Endothelial cell of umbilical vein (primary cell): ENCODE measurements around the gene ANXA5. TPM values are rescaled to one million over a fixed set of nuclear protein-coding genes. Genes with fewer than 3 reads are reported as not detected.

Experiments
- BruUV-seq: library from RNA; stranded (reverse); fragments of 400-500 nt; replicated peaks from 2 replicates; lab custom pipeline; 2021; lab: Mats Ljungman, UMichigan
- CTCF ChIA-PET: fragments of 300-600, 350-600 bp; sonication (Branson Sonifier 250); formaldehyde crosslinking; loops from one replicate; lab custom pipeline; 2021; ENCODE audit warnings: antibody characterized with exemption, inconsistent platforms; lab: Charles Lee
- POLR2A ChIA-PET: fragments of 300-600, 350-600 bp; sonication (Branson Sonifier 250); formaldehyde crosslinking; loops from one replicate; lab custom pipeline; 2021; ENCODE audit warnings: antibody characterized with exemption, inconsistent platforms; lab: Charles Lee
- DNase-seq: peaks from one replicate; pipeline ENCODE4 v3.0.0-alpha.2; 2011; ENCODE audit warnings: low read depth, low spot score
- FAIRE-seq: peaks from 2 replicates; lab custom pipeline; 2011; peaks lifted over from hg19 to GRCh38; lab: Jason Lieb, UNC
- H2AFZ ChIP-seq: 2 replicates; pipeline ENCODE4 v1.6.0; 2012; ENCODE audit warnings: low read depth, low read length, control low read depth, inconsistent platforms
- H3K27ac ChIP-seq: 2 replicates; pipeline ENCODE4 v1.5.1; 2011; ENCODE audit warnings: low read depth, mild to moderate bottlenecking, control low read depth, low read length, moderate library complexity; ENCODE audit not compliant: insufficient read depth
- H3K27me3 ChIP-seq, 2 experiments: 2 replicates each; pipeline versions ENCODE4 v1.6.0 to v1.6.1; 2011; ENCODE audit warnings: low read length in 2 of 2, mixed read lengths in 1 of 2; ENCODE audit not compliant: control insufficient read depth in 2 of 2, insufficient read depth in 2 of 2
- H3K36me3 ChIP-seq, 2 experiments: 2 replicates in 1 of 2; 3 replicates in 1 of 2; pipeline ENCODE4 v1.5.1; 2011; ENCODE audit warnings: low read length in 2 of 2, mild to moderate bottlenecking in 1 of 2, moderate library complexity in 1 of 2; ENCODE audit not compliant: control insufficient read depth in 2 of 2, insufficient read depth in 2 of 2; ENCODE audit errors: extremely low read depth in 1 of 2
- H3K4me1 ChIP-seq: 3 replicates; pipeline ENCODE4 v1.5.1; 2011; ENCODE audit warnings: mild to moderate bottlenecking, low read length; ENCODE audit not compliant: control insufficient read depth, insufficient read depth; ENCODE audit errors: extremely low read depth
- H3K4me2 ChIP-seq: 2 replicates; pipeline ENCODE4 v1.6.1; 2011; ENCODE audit warnings: low read length, control low read depth, mixed read lengths; ENCODE audit not compliant: insufficient read depth
- H3K4me3 ChIP-seq, 3 experiments: fragments of 200-600 bp in 1 of 3; sonication (generic), shearing (Covaris generic) in 1 of 3; replicated peaks in 1 of 3; 2 replicates each; pipeline ENCODE4 v1.5.1; 2011 to 2016; ENCODE audit warnings: control low read depth in 3 of 3, low read length in 3 of 3, mild to moderate bottlenecking in 2 of 3, inconsistent platforms in 1 of 3, low read depth in 1 of 3, moderate library complexity in 1 of 3; ENCODE audit not compliant: insufficient read depth in 1 of 3
- H3K79me2 ChIP-seq: 2 replicates; pipeline ENCODE4 v1.6.0; 2012; ENCODE audit warnings: low read length, inconsistent platforms; ENCODE audit not compliant: control insufficient read depth, insufficient read depth
- H3K9ac ChIP-seq: replicated peaks from 2 replicates; pipeline ENCODE3; 2011; ENCODE audit warnings: low read length, control low read depth; ENCODE audit not compliant: insufficient read depth; ENCODE audit errors: extremely low read depth
- H3K9me1 ChIP-seq: replicated peaks from 3 replicates; pipeline ENCODE4 v1.6.0; 2011; ENCODE audit warnings: mild to moderate bottlenecking, low read length; ENCODE audit not compliant: control insufficient read depth, insufficient read depth; ENCODE audit errors: extremely low read depth
- H3K9me3 ChIP-seq: replicated peaks from 2 replicates; pipeline ENCODE4 v1.5.1; 2012; ENCODE audit warnings: low read length, inconsistent platforms; ENCODE audit not compliant: control insufficient read depth, insufficient read depth
- H4K20me1 ChIP-seq: replicated peaks from 2 replicates; pipeline ENCODE3; 2011; ENCODE audit warnings: mild to moderate bottlenecking, low read length; ENCODE audit not compliant: control insufficient read depth, insufficient read depth; ENCODE audit errors: extremely low read depth
- EZH2 ChIP-seq: IDR thresholded peaks from 2 replicates; pipeline ENCODE4 v1.6.1; 2012; ENCODE audit warnings: borderline replicate concordance, low read depth, mild to moderate bottlenecking, moderate library complexity, low read length, inconsistent platforms; ENCODE audit not compliant: severe bottlenecking
- FOS ChIP-seq: IDR thresholded peaks from 2 replicates; pipeline ENCODE4 v1.6.1; 2011; ENCODE audit warnings: mild to moderate bottlenecking, low read length, moderate library complexity, borderline replicate concordance; ENCODE audit not compliant: insufficient read depth
- GATA2 ChIP-seq: IDR thresholded peaks from 2 replicates; pipeline ENCODE4 v1.7.0; 2011; ENCODE audit warnings: low read depth, mild to moderate bottlenecking, moderate library complexity, mixed read lengths, low read length; ENCODE audit not compliant: insufficient read length, insufficient read depth
- JUN ChIP-seq: IDR thresholded peaks from 2 replicates; pipeline ENCODE4 v1.6.1; 2011; ENCODE audit warnings: borderline replicate concordance, low read depth; ENCODE audit not compliant: insufficient read length, insufficient read depth
- MYC ChIP-seq: IDR thresholded peaks from one replicate; pipeline ENCODE4 v1.6.1; 2011; ENCODE audit warnings: mild to moderate bottlenecking, low read depth, low read length
- POLR2A ChIP-seq: IDR thresholded peaks from 2 replicates; pipeline ENCODE4 v1.6.1; 2012; ENCODE audit warnings: low read depth, mild to moderate bottlenecking, control low read depth, low read length
- POLR2AphosphoS5 ChIP-seq: IDR thresholded peaks from 2 replicates; pipeline ENCODE4 v1.6.1; 2012; ENCODE audit warnings: low read depth, mild to moderate bottlenecking, control low read depth, low read length, moderate library complexity; ENCODE audit not compliant: insufficient read depth
- dilution Hi-C: fragments of 300-500 bp; cut with MboI; formaldehyde crosslinking; loops from one replicate; pipeline ENCODE4 v1.15.0; 2019; ENCODE audit warnings: low sequenced_read_pairs; ENCODE audit not compliant: extremely low pct_ligation_motif_present
- intact Hi-C: fragments of 100-400 bp; cut with micrococcal nuclease; formaldehyde crosslinking; loops from one replicate; pipeline ENCODE4 v1.10.0; 2022
- polyA plus RNA-seq, 4 experiments: library from polyadenylated mRNA; depleted of rRNA in 3 of 4; stranded (reverse) in 3 of 4; unstranded in 1 of 4; fragments of >200 nt; gene quantifications; 2 replicates each; pipeline versions ENCODE4 v1.2.1 to v1.2.3, GENCODE V29; 2011 to 2012; ENCODE audit warnings: missing spikeins in 1 of 4
- total RNA-seq: library from RNA; stranded (reverse); gene quantifications from 2 replicates; pipeline ENCODE4 v1.2.3, GENCODE V29; 2021
- TF ChIP-seq, protein P1 (sequence below), 2 donors: IDR thresholded peaks; 1 replicate in 1 of 2; 2 replicates in 1 of 2; pipeline ENCODE4 v1.5.1; 2011; ENCODE audit warnings: low read length in 2 of 2, mild to moderate bottlenecking in 2 of 2, moderate library complexity in 2 of 2, control low read depth in 1 of 2, inconsistent platforms in 1 of 2, low read depth in 1 of 2; ENCODE audit not compliant: insufficient read depth in 1 of 2; ENCODE audit errors: extremely low read depth in 1 of 2
- TF ChIP-seq, protein P2 (sequence below): IDR thresholded peaks from 2 replicates; pipeline ENCODE4 v1.6.1; 2011; ENCODE audit not compliant: insufficient read depth, insufficient read length

The ANXA5 gene
- total and polyA plus RNA-seq, 2 donors (not counting 3 experiments of a cell fraction or from before 2014, with no cell fraction given) = 450 to 528 TPM

DNA sequence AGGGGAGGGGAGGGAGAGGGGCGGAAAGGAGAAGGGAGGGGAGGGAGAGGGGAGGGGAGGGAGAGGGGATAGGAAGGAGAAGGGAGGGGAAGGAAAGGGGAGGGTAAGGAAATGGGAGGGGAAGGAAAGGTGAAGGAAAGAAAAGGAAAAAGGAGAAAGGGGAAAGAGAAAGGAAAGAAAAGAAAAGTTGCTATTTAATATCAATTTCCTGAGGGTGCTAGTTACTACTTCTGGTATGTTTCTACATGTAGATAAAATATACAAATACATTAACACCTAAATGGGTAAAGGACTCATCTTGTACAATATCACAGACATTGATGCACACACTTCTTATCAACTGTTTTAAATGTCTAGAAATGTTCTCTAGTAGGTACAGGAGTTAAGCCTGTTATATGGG lies 22.6 kb downstream of the ANXA5 start:
- no TSS peak for BruUV-seq
- no peak overlapping the region for H3K4me3 ChIP-seq
- H2AFZ ChIP-seq = no peak overlapping the region
- POLR2A ChIA-PET = no interaction called here
- H3K9ac ChIP-seq = no peak overlapping the region
- CTCF ChIA-PET = no interaction called here
- peaks cover 21% of the 10 kb centered on the region for H3K79me2 ChIP-seq
- peaks cover 2% of the 10 kb centered on the region for H4K20me1 ChIP-seq
- no peaks in the 10 kb centered on the region for H3K27me3 ChIP-seq
- dilution Hi-C loops = no loop called here
- DNase-seq = no peak
- H3K27ac ChIP-seq = no peak overlapping the region
- no peak for TF ChIP-seq MYC
- TF ChIP-seq POLR2A = no peak
- TF ChIP-seq, protein P1, sequence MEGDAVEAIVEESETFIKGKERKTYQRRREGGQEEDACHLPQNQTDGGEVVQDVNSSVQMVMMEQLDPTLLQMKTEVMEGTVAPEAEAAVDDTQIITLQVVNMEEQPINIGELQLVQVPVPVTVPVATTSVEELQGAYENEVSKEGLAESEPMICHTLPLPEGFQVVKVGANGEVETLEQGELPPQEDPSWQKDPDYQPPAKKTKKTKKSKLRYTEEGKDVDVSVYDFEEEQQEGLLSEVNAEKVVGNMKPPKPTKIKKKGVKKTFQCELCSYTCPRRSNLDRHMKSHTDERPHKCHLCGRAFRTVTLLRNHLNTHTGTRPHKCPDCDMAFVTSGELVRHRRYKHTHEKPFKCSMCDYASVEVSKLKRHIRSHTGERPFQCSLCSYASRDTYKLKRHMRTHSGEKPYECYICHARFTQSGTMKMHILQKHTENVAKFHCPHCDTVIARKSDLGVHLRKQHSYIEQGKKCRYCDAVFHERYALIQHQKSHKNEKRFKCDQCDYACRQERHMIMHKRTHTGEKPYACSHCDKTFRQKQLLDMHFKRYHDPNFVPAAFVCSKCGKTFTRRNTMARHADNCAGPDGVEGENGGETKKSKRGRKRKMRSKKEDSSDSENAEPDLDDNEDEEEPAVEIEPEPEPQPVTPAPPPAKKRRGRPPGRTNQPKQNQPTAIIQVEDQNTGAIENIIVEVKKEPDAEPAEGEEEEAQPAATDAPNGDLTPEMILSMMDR (IDR thresholded peaks at IDR 0.05; ENCODE audit: extremely low read depth in 1 of 2, insufficient read depth in 1 of 2, low read depth in 1 of 2, low read length in 2 of 2) = no peak
- TF ChIP-seq GATA2 = no peak
- no peak for TF ChIP-seq POLR2AphosphoS5
- no peak for TF ChIP-seq EZH2
- TF ChIP-seq JUN = no peak
- TF ChIP-seq, protein P2, sequence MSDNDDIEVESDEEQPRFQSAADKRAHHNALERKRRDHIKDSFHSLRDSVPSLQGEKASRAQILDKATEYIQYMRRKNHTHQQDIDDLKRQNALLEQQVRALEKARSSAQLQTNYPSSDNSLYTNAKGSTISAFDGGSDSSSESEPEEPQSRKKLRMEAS = no peak
- TF ChIP-seq FOS = no peak
- H3K9me3 ChIP-seq = no peaks in the 10 kb centered on the region
- no peak overlapping the region for H3K4me2 ChIP-seq
- peaks cover 24 to 54% of the 10 kb centered on the region in 2 experiments for H3K36me3 ChIP-seq
- no peaks in the 10 kb centered on the region for H3K9me1 ChIP-seq
- no peaks in the 10 kb centered on the region for H3K4me1 ChIP-seq
- FAIRE-seq = no peak
- intact Hi-C loops = loop anchor here (10.0 kb wide), 1 partner anchor 51 kb away; no protein-coding TSS in a partner anchor
